Liver (tissue), 9 donors: ENCODE measurements around the gene AHI1. TPM values are rescaled to one million over a fixed set of nuclear protein-coding genes. Genes with fewer than 3 reads are reported as not detected.

Experiments used
- DNase-seq: peaks from one replicate; pipeline ENCODE4 v3.0.0-alpha.2; 2017; ENCODE audit warnings: low spot score
- H3K27ac ChIP-seq, 2 donors: one replicate each; pipeline ENCODE4 v1.7.0; 2013; ENCODE audit warnings: inconsistent platforms in 2 of 2, low read length in 2 of 2, control low read depth in 1 of 2, low read depth in 1 of 2, mild to moderate bottlenecking in 1 of 2
- H3K27me3 ChIP-seq, 4 donors: one replicate each; pipeline versions ENCODE4 v1.6.1 to v1.7.0; 2013; ENCODE audit warnings: low read length in 3 of 4, inconsistent platforms in 1 of 4, mild to moderate bottlenecking in 1 of 4, moderate library complexity in 1 of 4; ENCODE audit not compliant: control insufficient read depth in 4 of 4, insufficient read depth in 4 of 4
- H3K36me3 ChIP-seq, 4 donors: one replicate each; pipeline versions ENCODE4 v1.6.1 to v1.7.0; 2013; ENCODE audit warnings: low read length in 3 of 4, mild to moderate bottlenecking in 3 of 4, low read depth in 1 of 4, moderate library complexity in 1 of 4; ENCODE audit not compliant: control insufficient read depth in 4 of 4, insufficient read depth in 3 of 4
- H3K4me1 ChIP-seq, 4 donors: one replicate each; pipeline versions ENCODE4 v1.6.1 to v1.7.0; 2013; ENCODE audit warnings: low read length in 3 of 4, mild to moderate bottlenecking in 3 of 4, moderate library complexity in 1 of 4; ENCODE audit not compliant: control insufficient read depth in 4 of 4, insufficient read depth in 4 of 4
- H3K4me3 ChIP-seq, 3 donors: one replicate each; pipeline versions ENCODE4 v1.6.1 to v1.7.0; 2013; ENCODE audit warnings: low read length in 3 of 3, control low read depth in 1 of 3, low read depth in 1 of 3, mild to moderate bottlenecking in 1 of 3
- H3K9ac ChIP-seq, 2 donors: one replicate each; pipeline ENCODE4 v1.7.0; 2013; ENCODE audit warnings: low read length in 2 of 2, mild to moderate bottlenecking in 2 of 2, moderate library complexity in 2 of 2, control low read depth in 1 of 2, low read depth in 1 of 2
- H3K9me3 ChIP-seq, 4 donors: one replicate each; pipeline versions ENCODE4 v1.6.1 to v1.7.0; 2013; ENCODE audit warnings: low read length in 3 of 4; ENCODE audit not compliant: control insufficient read depth in 4 of 4
- ATF3 ChIP-seq: IDR thresholded peaks from 2 replicates; pipeline ENCODE4 v1.6.1; 2016; ENCODE audit warnings: antibody characterized with exemption
- CTCF ChIP-seq: fragments of 150-350 bp; IDR thresholded peaks from 2 replicates; pipeline ENCODE4 v1.5.1; 2017; ENCODE audit warnings: improper control_type of control experiment, low read depth, low read length; ENCODE audit not compliant: missing input control
- EGR1 ChIP-seq, 2 donors: IDR thresholded peaks; 2 replicates each; pipeline ENCODE4 v1.6.1; 2016 to 2018; ENCODE audit warnings: antibody characterized with exemption in 2 of 2, low read depth in 2 of 2
- FOXA1 ChIP-seq: IDR thresholded peaks from 2 replicates; pipeline ENCODE4 v1.6.1; 2016; ENCODE audit warnings: antibody characterized with exemption
- GABPA ChIP-seq, 2 donors: IDR thresholded peaks in 1 of 2; conservative IDR thresholded peaks in 1 of 2; 2 replicates each; pipeline ENCODE4 v1.6.1; 2016; ENCODE audit warnings: antibody characterized with exemption in 2 of 2, mild to moderate bottlenecking in 1 of 2, moderate library complexity in 1 of 2
- HNF4A ChIP-seq, 2 donors: conservative IDR thresholded peaks; 2 replicates each; pipeline ENCODE4 v1.6.1; 2016; ENCODE audit warnings: antibody characterized with exemption in 2 of 2, mild to moderate bottlenecking in 2 of 2
- HNF4G ChIP-seq: IDR thresholded peaks from 2 replicates; pipeline ENCODE4 v1.6.1; 2016; ENCODE audit warnings: antibody characterized with exemption
- JUND ChIP-seq, 2 donors: IDR thresholded peaks; 2 replicates each; pipeline ENCODE4 v1.6.1; 2016; ENCODE audit warnings: antibody characterized with exemption in 2 of 2
- MAX ChIP-seq: IDR thresholded peaks from 2 replicates; pipeline ENCODE4 v1.6.1; 2016; ENCODE audit warnings: antibody characterized with exemption
- NR2F2 ChIP-seq: IDR thresholded peaks from 2 replicates; pipeline ENCODE4 v1.6.1; 2016; ENCODE audit warnings: antibody characterized with exemption
- REST ChIP-seq: IDR thresholded peaks from 2 replicates; pipeline ENCODE4 v1.6.1; 2016; ENCODE audit warnings: antibody characterized with exemption, mild to moderate bottlenecking
- RXRA ChIP-seq, 2 donors: IDR thresholded peaks; 2 replicates each; pipeline ENCODE4 v1.6.1; 2017 to 2018; ENCODE audit warnings: antibody characterized with exemption in 2 of 2, mild to moderate bottlenecking in 1 of 2
- ZBTB33 ChIP-seq: IDR thresholded peaks from 2 replicates; pipeline ENCODE4 v1.6.1; 2016; ENCODE audit warnings: antibody characterized with exemption
- WGBS: extraction: QIAGEN DNeasy Blood & Tissue Kit; methylation state at CpG from one replicate; pipeline ENCODE4 v1.1.7; 2013; 5-methylcytosine and 5-hydroxymethylcytosine counted together
- polyA plus RNA-seq, 2 donors: library from polyadenylated mRNA; stranded (reverse) in 1 of 2; unstranded in 1 of 2; fragments of 200-250 nt in 1 of 2; fragments of >200 nt in 1 of 2; fragmentation: Nextera tagmentation in 1 of 2; extraction: Ambion mirVana in 1 of 2; gene quantifications; one replicate each; pipeline versions ENCODE4 v1.2.1 to v1.2.3, GENCODE V29; 2013 to 2015
- total RNA-seq, 2 donors: library from RNA; depleted of rRNA; stranded (reverse); fragments of >200 nt; gene quantifications; one replicate each; pipeline ENCODE4 v1.2.3, GENCODE V29; 2014
- donor health status: healthy.
- donor health status: healthy.
- donor health status: healthy.
- donor health status: healthy.
- donor health status: healthy.

Gene AHI1
- total and polyA plus RNA-seq, 4 donors: 2.0 to 14.4 (median 9.0) TPM

GRCh38 chr6:135403584-135403983 is 94.0 kb downstream of the AHI1 start:
- H3K9me3 ChIP-seq: no peaks in the 10 kb centered on the region
- H3K4me3 ChIP-seq: no peak overlapping the region
- no peaks in the 10 kb centered on the region for H3K27me3 ChIP-seq
- no peaks in the 10 kb centered on the region for H3K4me1 ChIP-seq
- no peak for DNase-seq
- H3K9ac ChIP-seq: no peak overlapping the region
- H3K36me3 ChIP-seq: peaks cover 0 to 4% (median under 1%) of the 10 kb centered on the region in 4 donors
- TF ChIP-seq RXRA (IDR thresholded peaks at IDR 0.05) (no peak), GABPA (IDR thresholded peaks at IDR 0.05 in 1 of 2, conservative IDR thresholded peaks at IDR 0.05 in 1 of 2) (no peak), ZBTB33 (no peak), HNF4G (no peak), NR2F2 (no peak), JUND (IDR thresholded peaks at IDR 0.05) (no peak), CTCF (no peak), HNF4A (conservative IDR thresholded peaks at IDR 0.05) (no peak), MAX (no peak), REST (no peak)
- H3K27ac ChIP-seq: no peak overlapping the region
- 79% methylated on average over 3 of the region's 3 CpGs for WGBS

- 86% methylated on average over 1 of the region's 1 CpG for WGBS
- Histone ChIP-seq H3K9ac (no peak overlapping the region), H3K9me3 (no peaks in the 10 kb centered on the region), H3K4me1 (no peaks in the 10 kb centered on the region), H3K27me3 (no peaks in the 10 kb centered on the region), H3K4me3 (no peak overlapping the region), H3K36me3 (peaks cover 0 to 4% (median under 1%) of the 10 kb centered on the region in 4 donors), H3K27ac (no peak overlapping the region)
- TF ChIP-seq CTCF (no peak), REST (no peak), ATF3 (no peak), FOXA1 (no peak), EGR1 (IDR thresholded peaks at IDR 0.05; ENCODE audit: low read depth in 2 of 2) (no peak), MAX (no peak), GABPA (IDR thresholded peaks at IDR 0.05 in 1 of 2, conservative IDR thresholded peaks at IDR 0.05 in 1 of 2) (no peak)
- DNase-seq: no peak
Measured at GRCh38 chr6:135402311-135402710, 95.2 kb downstream of the AHI1 start.
